Muscle of leg (tissue), 11 donors: ENCODE data around the gene TLR9. TPM values are rescaled to one million over a fixed set of nuclear protein-coding genes. Genes with fewer than 3 reads are reported as not detected.
A peak's percentile ranks its signal among the peaks of the same experiment; 100 is the strongest.

ENCODE experiments used
- DNase-seq: peaks from one replicate; pipeline ENCODE4 v3.0.0; 2013
- H3K27ac ChIP-seq: one replicate; pipeline ENCODE4 v1.5.1; 2013; ENCODE audit warnings: mild to moderate bottlenecking, low read length, control low read depth
- H3K27me3 ChIP-seq: one replicate; pipeline ENCODE4 v1.6.1; 2013; ENCODE audit warnings: low read length; ENCODE audit not compliant: control insufficient read depth, insufficient read depth
- H3K36me3 ChIP-seq: one replicate; pipeline ENCODE4 v1.6.1; 2013; ENCODE audit warnings: low read length; ENCODE audit not compliant: control insufficient read depth, insufficient read depth
- H3K4me1 ChIP-seq: one replicate; pipeline ENCODE4 v1.6.1; 2013; ENCODE audit warnings: low read length; ENCODE audit not compliant: control insufficient read depth, insufficient read depth
- H3K4me3 ChIP-seq: one replicate; pipeline ENCODE4 v1.5.1; 2013; ENCODE audit warnings: low read length, control low read depth
- H3K9me3 ChIP-seq: replicated peaks from 2 replicates; pipeline ENCODE4 v1.6.1; 2013; ENCODE audit warnings: low read depth, low read length; ENCODE audit not compliant: control insufficient read depth
- WGBS: methylation state at CpG from one replicate; pipeline ENCODE4 v1.1.5; 2013; ENCODE audit warnings: missing lambda C conversion rate; ENCODE audit not compliant: insufficient coverage; 5-methylcytosine and 5-hydroxymethylcytosine counted together
- polyA plus RNA-seq, 8 donors: library from polyadenylated mRNA; unstranded; fragments of 120-200 nt; gene quantifications; one replicate each; pipeline versions ENCODE4 v1.2.1 to v1.2.3, GENCODE V29; 2013; ENCODE audit warnings: inconsistent platforms in 1 of 8, low replicate concordance in 1 of 8; ENCODE audit not compliant: insufficient read length in 8 of 8, insufficient read depth in 1 of 8
- total RNA-seq: library from RNA; stranded (reverse); fragments of 120-200 nt; gene quantifications from one replicate; pipeline ENCODE4 v1.2.4, GENCODE V29; 2013

Gene TLR9
- total and polyA plus RNA-seq, 9 donors, result 0.09 to 0.21 (median 0.15) TPM; not detected in 1

- WGBS, result 80% methylated on average over 7 of the region's 7 CpGs
- peaks cover 28% of the 10 kb centered on the region for H3K4me1 ChIP-seq
Measured at GRCh38 chr3:52247409-52248164, 22.1 kb upstream of the TLR9 start.

GRCh38 chr3:52246728-52247408 lies 21.4 kb upstream of the TLR9 start:
- peaks cover 2% of the 10 kb centered on the region for H3K27me3 ChIP-seq
- DNase-seq, result no peak

More at GRCh38 chr3:52247409-52248164, 22.1 kb upstream of the TLR9 start:
- Histone ChIP-seq H3K4me3 (no peak overlapping the region), H3K9me3 (no peaks in the 10 kb centered on the region), H3K27ac (no peak overlapping the region), H3K27me3 (peaks cover 2% of the 10 kb centered on the region), H3K36me3 (peaks cover 45% of the 10 kb centered on the region)
- DNase-seq, result no peak

DNA sequence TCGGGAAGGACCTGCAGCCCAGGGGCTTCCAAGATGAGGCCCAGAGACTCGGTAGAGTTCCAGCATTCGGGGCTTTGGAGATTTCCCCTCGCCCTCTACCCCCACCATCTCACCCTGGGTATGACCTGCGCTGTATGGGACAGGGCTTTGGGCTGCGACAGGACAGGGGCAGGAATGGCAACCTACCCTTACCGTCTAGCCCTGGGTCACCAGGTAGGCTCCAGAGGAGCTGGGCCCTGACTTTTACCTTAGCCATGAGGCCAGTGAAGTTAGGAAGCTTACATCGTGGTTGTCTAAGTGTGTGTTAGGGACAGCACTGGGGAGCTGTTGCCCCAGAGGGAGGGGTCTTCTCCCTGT lies 20.8 kb upstream of the TLR9 start:
- DNase-seq, result no peak
- Histone ChIP-seq H3K27me3 (peaks cover 2% of the 10 kb centered on the region), H3K36me3 (peaks cover 34% of the 10 kb centered on the region), H3K4me1 (peaks cover 28% of the 10 kb centered on the region), H3K9me3 (no peaks in the 10 kb centered on the region), H3K4me3 (peak overlapping the region; percentile 59), H3K27ac (peak overlapping the region; percentile 52)
- 20% methylated on average over 2 of the region's 8 CpGs for WGBS

More at GRCh38 chr3:52246728-52247408, 21.4 kb upstream of the TLR9 start:
- Histone ChIP-seq H3K9me3 (no peaks in the 10 kb centered on the region), H3K4me3 (peak overlapping the region; percentile 59), H3K27ac (no peak overlapping the region), H3K36me3 (peaks cover 40% of the 10 kb centered on the region), H3K4me1 (peaks cover 28% of the 10 kb centered on the region)
- WGBS, result 75% methylated on average over 11 of the region's 14 CpGs

DNA sequence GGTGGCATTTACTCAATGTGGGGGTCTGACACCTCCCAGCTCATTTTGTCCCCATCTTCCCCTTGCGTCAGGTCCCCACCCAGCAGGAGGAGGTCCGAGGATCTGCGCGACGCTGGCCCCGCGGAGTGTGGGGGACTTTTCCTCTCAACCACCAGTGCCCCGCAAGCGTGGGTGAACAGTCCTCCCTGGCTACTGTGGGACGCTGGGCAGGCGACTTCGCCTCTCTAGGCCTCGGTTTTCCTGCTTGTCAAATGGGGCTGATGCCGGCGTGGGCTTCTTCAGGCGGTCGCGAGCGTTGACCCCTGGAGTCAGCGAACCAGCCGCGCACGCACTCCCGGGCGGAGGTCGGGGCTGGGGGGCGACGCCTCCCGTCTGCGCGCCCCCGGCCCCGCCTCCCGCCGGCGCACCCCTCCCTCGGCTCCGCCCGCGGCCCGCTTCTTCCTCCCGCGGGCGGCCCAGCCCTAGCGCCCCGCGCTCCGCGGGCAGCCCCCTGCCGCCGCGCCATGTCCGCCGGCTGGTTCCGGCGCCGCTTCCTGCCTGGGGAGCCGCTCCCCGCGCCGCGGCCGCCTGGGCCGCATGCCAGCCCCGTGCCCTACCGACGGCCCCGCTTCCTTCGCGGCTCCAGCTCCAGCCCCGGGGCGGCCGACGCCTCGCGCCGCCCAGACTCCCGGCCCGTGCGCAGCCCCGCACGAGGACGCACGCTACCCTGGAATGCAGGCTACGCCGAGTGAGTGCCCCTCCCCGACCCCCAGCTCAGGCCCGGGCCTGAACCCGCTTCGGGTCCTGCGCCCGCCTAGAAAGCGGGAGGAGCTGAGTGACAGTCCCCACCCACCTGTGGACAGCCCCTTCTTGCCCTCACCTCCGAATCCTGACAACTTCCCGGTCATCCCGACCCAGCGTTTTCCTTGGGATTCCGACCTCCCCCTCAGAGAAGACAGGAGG lies 20.1 kb upstream of the TLR9 start, which contains the start of gene PPM1M:
Gene PPM1M (plus strand): TSS at position 438 of the 942 bp plus-strand sequence. CDS start 66 bp downstream, at position 504.
- peaks cover 2% of the 10 kb centered on the region for H3K27me3 ChIP-seq
- peaks cover 28% of the 10 kb centered on the region for H3K36me3 ChIP-seq
- peak within 1 kb of the TSS; percentile 70 for H3K27ac ChIP-seq
- peak within 1 kb of the TSS; percentile 59 for H3K4me3 ChIP-seq
- WGBS, result under 1% methylated on average over 92 of the region's 98 CpGs
- peaks cover 28% of the 10 kb centered on the region for H3K4me1 ChIP-seq
- H3K9me3 ChIP-seq, result no peaks in the 10 kb centered on the region
- peak; percentile 69 for DNase-seq

- WGBS, result 70% methylated on average over 6 of the region's 9 CpGs
- peaks cover 39% of the 10 kb centered on the region for H3K4me1 ChIP-seq
- peak overlapping the region; percentile 17 for H3K27ac ChIP-seq
- H3K4me3 ChIP-seq, result no peak overlapping the region
- H3K27me3 ChIP-seq, result peaks cover 2% of the 10 kb centered on the region
- DNase-seq, result peak; percentile 73
- peaks cover 12% of the 10 kb centered on the region for H3K36me3 ChIP-seq
- H3K9me3 ChIP-seq, result no peaks in the 10 kb centered on the region
Measured at GRCh38 chr3:52243791-52244628, 18.6 kb upstream of the TLR9 start.

DNA sequence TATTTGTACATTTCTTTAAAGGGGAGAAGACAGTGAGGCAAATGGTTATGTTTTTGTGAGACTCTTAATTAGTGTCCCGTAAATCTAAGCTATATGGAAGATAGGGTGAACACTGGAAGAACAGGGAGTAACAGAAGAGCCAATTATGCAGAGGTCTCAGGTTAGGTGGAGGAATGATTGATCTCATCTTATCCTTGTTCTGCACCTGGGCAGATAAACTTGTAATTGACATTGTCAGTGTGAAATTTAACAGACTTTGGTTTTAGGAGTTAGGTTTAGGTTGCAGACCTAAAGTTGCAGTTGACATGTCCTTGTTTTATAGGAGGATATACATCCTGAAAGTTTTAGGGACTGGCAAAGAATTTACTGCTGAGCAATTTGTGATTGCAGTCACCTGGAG lies 16.6 kb upstream of the TLR9 start:
- H3K27ac ChIP-seq, result no peak overlapping the region
- H3K9me3 ChIP-seq, result no peaks in the 10 kb centered on the region
- peaks cover 53% of the 10 kb centered on the region for H3K4me1 ChIP-seq
- no peaks in the 10 kb centered on the region for H3K36me3 ChIP-seq
- peak; percentile 1 for DNase-seq
- no peak overlapping the region for H3K4me3 ChIP-seq
- peaks cover 2% of the 10 kb centered on the region for H3K27me3 ChIP-seq
- WGBS, result 71% methylated on average over 1 of the region's 1 CpG

GRCh38 chr3:52240886-52241370 lies 15.5 kb upstream of the TLR9 start:
- 100% methylated on average over 1 of the region's 4 CpGs for WGBS
- Histone ChIP-seq H3K27ac (no peak overlapping the region), H3K36me3 (no peaks in the 10 kb centered on the region), H3K27me3 (peaks cover 2% of the 10 kb centered on the region), H3K9me3 (no peaks in the 10 kb centered on the region), H3K4me1 (peaks cover 51% of the 10 kb centered on the region), H3K4me3 (no peak overlapping the region)
- DNase-seq, result no peak

GRCh38 chr3:52240059-52240885 lies 14.8 kb upstream of the TLR9 start:
- H3K9me3 ChIP-seq, result no peaks in the 10 kb centered on the region
- no peak for DNase-seq

More at GRCh38 chr3:52240059-52240885, 14.8 kb upstream of the TLR9 start:
- no peak overlapping the region for H3K4me3 ChIP-seq
- peaks cover 6% of the 10 kb centered on the region for H3K36me3 ChIP-seq
- H3K27ac ChIP-seq, result no peak overlapping the region
- WGBS, result no CpG with 5 or more reads among the region's 1 CpG
- H3K4me1 ChIP-seq, result peaks cover 54% of the 10 kb centered on the region
- peaks cover 2% of the 10 kb centered on the region for H3K27me3 ChIP-seq
